ENCODE data around the gene XRRA1. TPM values are rescaled to one million over a fixed set of nuclear protein-coding genes. Genes with fewer than 3 reads are reported as not detected.
A peak's percentile ranks its signal among the peaks of the same experiment; 100 is the strongest.
"Not testable (repeated sequence)": the region's sequence is repeated elsewhere in the genome, so short reads cannot be mapped to it uniquely, and the experiment has no call there.

Gene XRRA1
- total RNA-seq (10 to 100 TPM; 28.4 to 32.9 TPM), polyA plus RNA-seq (7.1 TPM)

- H3K9me3 Mint-ChIP-seq: no peaks in the 10 kb centered on the region
- Histone ChIP-seq H3K9me3 (ENCODE audit: low read length) (no peaks in the 10 kb centered on the region), H3K27me3 (ENCODE audit: insufficient read depth, low read length, poor library complexity, severe bottlenecking) (no peaks in the 10 kb centered on the region), H3K27ac (ENCODE audit: low read depth, low read length) (peak within 1 kb of the TSS; percentile 91), H3K4me1 (ENCODE audit: insufficient read depth, low read length) (peaks cover 22% of the 10 kb centered on the region), H3K36me3 (ENCODE audit: insufficient read depth, low read length) (no peaks in the 10 kb centered on the region), H3K4me3 (ENCODE audit: low read length) (peak within 1 kb of the TSS; percentile 89)
- POLR2A ChIA-PET: interaction anchor here (0.5 to 1.5 kb wide), 5 partner anchors 9 to 326 kb away, joined by 3 to 8 read pairs (median 3); partner anchors contain the start of gene NEU3
- peak within 1 kb of the TSS; percentile 95 to 98 (median 96) for H3K4me3 Mint-ChIP-seq
- peaks cover 44 to 89% (median 87%) of the 10 kb centered on the region in 3 donors for H3K4me1 Mint-ChIP-seq
- CTCF ChIA-PET: interaction anchor here (0.6 to 1.9 kb wide), 4 partner anchors 8 to 292 kb away, joined by 3 to 5 read pairs (median 4); no protein-coding TSS in a partner anchor
- H3K27ac Mint-ChIP-seq: peak within 1 kb of the TSS; percentile 88 to 100 (median 98)
- H3K27me3 Mint-ChIP-seq: no peaks in the 10 kb centered on the region
- H3K36me3 Mint-ChIP-seq: peaks cover 0 to 65% (median 13%) of the 10 kb centered on the region in 3 donors
- DNase-seq: peak; percentile 97 to 99 (median 97)
These were observed at the start of gene XRRA1, which contains the start of gene SPCS2 for GRCh38 chr11:74948898-74949752. Gene XRRA1, minus strand, starts transcription at chr11:74949091. Its CDS starts 8,213 bp downstream, at chr11:74940878. Gene SPCS2, plus strand, starts transcription at chr11:74949266. Its CDS starts 20 bp downstream, at chr11:74949286.

DNA sequence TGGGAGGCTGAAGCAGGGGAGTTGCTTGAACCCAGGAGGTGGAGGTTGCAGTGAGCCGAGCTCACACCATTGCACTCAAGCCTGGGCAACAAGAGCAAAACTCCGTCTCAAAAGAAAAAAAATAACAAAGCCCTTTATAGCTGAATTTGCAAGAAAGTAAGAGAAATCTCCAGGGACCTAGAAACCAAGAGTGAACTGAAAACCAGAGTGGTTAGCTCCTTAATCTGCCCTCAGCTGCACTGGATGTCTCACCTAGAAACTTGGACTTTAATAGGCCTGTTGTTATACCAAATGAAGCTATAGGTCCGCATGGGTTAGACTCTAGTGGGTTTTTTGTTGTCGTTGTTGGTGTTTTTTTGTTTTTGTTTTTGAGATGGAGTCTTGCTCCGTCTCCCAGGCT lies 44.0 kb upstream of the XRRA1 start:
- H3K36me3 ChIP-seq (ENCODE audit: insufficient read depth, low read length): no peaks in the 10 kb centered on the region
- ChIA-PET CTCF (interaction anchor here (1.2 to 1.4 kb wide), 2 partner anchors 9 to 11 kb away, joined by 3 read pairs; no protein-coding TSS in a partner anchor), POLR2A (no interaction called here)

GRCh38 chr11:74990941-74991340 lies 42.0 kb upstream of the XRRA1 start:
- no peaks in the 10 kb centered on the region for H3K36me3 ChIP-seq (ENCODE audit: insufficient read depth, low read length)
- peak overlapping the region in 3 of 8 donors; percentile 8 to 88 (median 70) for H3K27ac Mint-ChIP-seq
- ChIA-PET CTCF (no interaction called here), POLR2A (no interaction called here)
- no peaks in the 10 kb centered on the region for H3K9me3 Mint-ChIP-seq
- H3K4me3 Mint-ChIP-seq: peak overlapping the region in 3 of 7 donors; percentile 44 to 98 (median 58)
- peaks cover 22% of the 10 kb centered on the region for H3K4me1 ChIP-seq (ENCODE audit: insufficient read depth, low read length)
- no peaks in the 10 kb centered on the region for H3K27me3 ChIP-seq (ENCODE audit: insufficient read depth, low read length, poor library complexity, severe bottlenecking)
- peaks cover 0 to 28% (median 4%) of the 10 kb centered on the region in 3 donors for H3K36me3 Mint-ChIP-seq
- no peaks in the 10 kb centered on the region for H3K27me3 Mint-ChIP-seq
- DNase-seq: no peak
- H3K4me3 ChIP-seq (ENCODE audit: low read length): no peak overlapping the region
- H3K9me3 ChIP-seq (ENCODE audit: low read length): no peaks in the 10 kb centered on the region
- H3K27ac ChIP-seq (ENCODE audit: low read depth, low read length): no peak overlapping the region
- peaks cover 24 to 39% (median 32%) of the 10 kb centered on the region in 3 donors for H3K4me1 Mint-ChIP-seq

More for the DNA sequence above, 44.0 kb upstream of the XRRA1 start:
- H3K4me3 Mint-ChIP-seq: no peak overlapping the region
- peaks cover 22% of the 10 kb centered on the region for H3K4me1 ChIP-seq (ENCODE audit: insufficient read depth, low read length)
- no peaks in the 10 kb centered on the region for H3K27me3 ChIP-seq (ENCODE audit: insufficient read depth, low read length, poor library complexity, severe bottlenecking)
- peaks cover 24 to 39% (median 32%) of the 10 kb centered on the region in 3 donors for H3K4me1 Mint-ChIP-seq
- H3K27ac ChIP-seq (ENCODE audit: low read depth, low read length): no peak overlapping the region
- no peaks in the 10 kb centered on the region for H3K9me3 Mint-ChIP-seq
- H3K9me3 ChIP-seq (ENCODE audit: low read length): no peaks in the 10 kb centered on the region
- no peak for DNase-seq
- no peak overlapping the region for H3K4me3 ChIP-seq (ENCODE audit: low read length)
- H3K27ac Mint-ChIP-seq: peak overlapping the region in 2 of 8 donors; percentile 58 to 94
- H3K36me3 Mint-ChIP-seq: peaks cover 0 to 43% (median 5%) of the 10 kb centered on the region in 3 donors
- no peaks in the 10 kb centered on the region for H3K27me3 Mint-ChIP-seq

GRCh38 chr11:74990150-74990549 lies 41.3 kb upstream of the XRRA1 start:
- ChIA-PET POLR2A (interaction anchor here (2.0 kb wide), 1 partner anchor 29 kb away, joined by 7 read pairs; no protein-coding TSS in a partner anchor), CTCF (interaction anchor here (1.5 kb wide), 1 partner anchor 15 kb away, joined by 4 read pairs; no protein-coding TSS in a partner anchor)
- H3K27ac Mint-ChIP-seq: peak overlapping the region in 3 of 8 donors; percentile 70 to 91 (median 88)
- DNase-seq; H3K27me3 Mint-ChIP-seq; H3K27me3 ChIP-seq (ENCODE audit: insufficient read depth, low read length, poor library complexity, severe bottlenecking); H3K27ac ChIP-seq (ENCODE audit: low read depth, low read length); H3K36me3 ChIP-seq (ENCODE audit: insufficient read depth, low read length); H3K9me3 ChIP-seq (ENCODE audit: low read length); H3K9me3 Mint-ChIP-seq; H3K4me3 ChIP-seq (ENCODE audit: low read length): not testable (repeated sequence)
- H3K4me3 Mint-ChIP-seq: peak overlapping the region; percentile 5 to 98 (median 44)
- peaks cover 24 to 39% (median 32%) of the 10 kb centered on the region in 3 donors for H3K4me1 Mint-ChIP-seq
- H3K4me1 ChIP-seq (ENCODE audit: insufficient read depth, low read length): peaks cover 22% of the 10 kb centered on the region
- H3K36me3 Mint-ChIP-seq: peaks cover 0 to 21% (median 4%) of the 10 kb centered on the region in 3 donors

DNA sequence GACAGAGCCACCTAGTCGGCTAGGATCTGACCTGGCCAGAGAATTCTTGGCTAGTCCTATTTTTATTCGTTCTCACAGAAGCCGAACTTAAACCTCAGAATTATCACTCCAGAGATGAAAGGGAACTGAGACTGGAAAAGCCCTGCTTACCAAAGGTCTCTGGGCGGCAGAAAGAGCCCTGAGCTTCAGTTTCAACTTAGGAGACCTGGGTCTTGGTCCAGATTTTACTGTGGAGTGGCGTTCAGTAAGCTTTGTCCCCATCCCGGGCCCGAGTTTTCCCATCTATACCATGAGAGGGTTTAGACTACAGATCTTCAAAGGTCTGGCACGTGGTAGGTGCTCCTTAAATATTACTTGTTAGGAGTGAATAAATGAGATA lies 40.4 kb upstream of the XRRA1 start:
- Mint-ChIP-seq H3K36me3 (peaks cover 0 to 12% (median 4%) of the 10 kb centered on the region in 3 donors), H3K27me3 (no peaks in the 10 kb centered on the region), H3K9me3 (no peaks in the 10 kb centered on the region), H3K4me3 (peak overlapping the region; percentile 92 to 98 (median 93)), H3K27ac (peak overlapping the region; percentile 72 to 97 (median 90)), H3K4me1 (peaks cover 24 to 39% (median 32%) of the 10 kb centered on the region in 3 donors)
- DNase-seq: peak in 1 of 5 donors; percentile 2
- Histone ChIP-seq H3K27ac (ENCODE audit: low read depth, low read length) (peak overlapping the region; percentile 74), H3K27me3 (ENCODE audit: insufficient read depth, low read length, poor library complexity, severe bottlenecking) (no peaks in the 10 kb centered on the region), H3K36me3 (ENCODE audit: insufficient read depth, low read length) (no peaks in the 10 kb centered on the region), H3K4me1 (ENCODE audit: insufficient read depth, low read length) (peaks cover 22% of the 10 kb centered on the region), H3K9me3 (ENCODE audit: low read length) (no peaks in the 10 kb centered on the region), H3K4me3 (ENCODE audit: low read length) (peak overlapping the region; percentile 78)
- CTCF ChIA-PET: interaction anchor here (1.5 kb wide), 1 partner anchor 15 kb away, joined by 4 read pairs; no protein-coding TSS in a partner anchor
- POLR2A ChIA-PET: interaction anchor here (0.6 to 2.0 kb wide), 3 partner anchors 28 to 441 kb away, joined by 3 to 8 read pairs (median 7); partner anchors contain the start of genes SPCS2 and XRRA1

DNA sequence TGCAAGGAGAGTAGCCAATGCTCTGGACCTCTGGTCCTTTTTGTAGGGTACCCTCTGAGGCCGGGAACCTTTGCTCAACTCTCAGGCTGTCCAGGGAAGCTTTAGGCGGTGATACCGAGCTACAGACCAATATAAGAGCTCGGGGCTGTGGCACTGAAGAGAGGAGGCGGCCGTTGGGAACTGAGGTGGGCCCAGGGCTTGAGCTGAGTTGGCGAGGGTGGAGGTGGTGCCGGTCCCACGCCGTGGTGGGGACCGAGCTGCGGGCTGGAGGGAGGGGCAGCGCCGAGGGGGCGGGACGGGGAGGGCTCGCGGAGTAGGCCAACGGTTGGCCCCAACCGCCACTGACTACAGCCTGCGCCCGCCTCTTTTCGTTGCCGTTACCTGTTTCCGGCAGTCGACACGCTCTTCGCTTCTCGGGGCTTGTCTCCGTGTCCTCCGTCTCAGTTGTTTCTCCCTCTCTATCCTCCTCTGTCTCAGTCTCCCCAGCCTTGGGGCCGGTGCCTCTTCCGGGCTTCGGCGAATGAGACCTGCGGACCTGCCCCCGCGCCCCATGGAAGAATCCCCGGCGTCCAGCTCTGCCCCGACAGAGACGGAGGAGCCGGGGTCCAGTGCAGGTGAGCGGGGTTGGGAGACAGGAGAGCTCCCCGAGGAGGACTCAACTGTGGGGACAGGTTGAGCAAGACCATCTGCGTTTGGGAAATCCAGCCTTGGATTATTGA lies 39.8 kb upstream of the XRRA1 start, which contains the start of gene NEU3:
Gene NEU3 (plus strand): TSS at position 393 of the 719 bp plus-strand sequence. CDS start 128 bp downstream, at position 521.
- H3K4me1 ChIP-seq (ENCODE audit: insufficient read depth, low read length): peaks cover 22% of the 10 kb centered on the region
- Mint-ChIP-seq H3K4me1 (peaks cover 24 to 39% (median 32%) of the 10 kb centered on the region in 3 donors), H3K36me3 (peaks cover 0 to 7% (median 4%) of the 10 kb centered on the region in 3 donors), H3K4me3 (peak within 1 kb of the TSS; percentile 92 to 98 (median 93)), H3K9me3 (no peaks in the 10 kb centered on the region), H3K27ac (peak within 1 kb of the TSS; percentile 72 to 97 (median 90)), H3K27me3 (no peaks in the 10 kb centered on the region)
- no peaks in the 10 kb centered on the region for H3K36me3 ChIP-seq (ENCODE audit: insufficient read depth, low read length)
- peak; percentile 74 to 88 (median 79) for DNase-seq
- H3K9me3 ChIP-seq (ENCODE audit: low read length): no peaks in the 10 kb centered on the region
- CTCF ChIA-PET: interaction anchor here (1.1 to 1.5 kb wide), 2 partner anchors 16 to 59 kb away, joined by 4 read pairs; no protein-coding TSS in a partner anchor
- no peaks in the 10 kb centered on the region for H3K27me3 ChIP-seq (ENCODE audit: insufficient read depth, low read length, poor library complexity, severe bottlenecking)
- H3K27ac ChIP-seq (ENCODE audit: low read depth, low read length): peak within 1 kb of the TSS; percentile 74
- peak within 1 kb of the TSS; percentile 78 for H3K4me3 ChIP-seq (ENCODE audit: low read length)
- POLR2A ChIA-PET: interaction anchor here (0.6 to 2.0 kb wide), 5 partner anchors 28 to 1200 kb away, joined by 3 to 8 read pairs (median 7); partner anchors contain the start of genes LIPT2, SPCS2 and XRRA1

- no peaks in the 10 kb centered on the region for H3K27me3 ChIP-seq (ENCODE audit: insufficient read depth, low read length, poor library complexity, severe bottlenecking)
- H3K27ac ChIP-seq (ENCODE audit: low read depth, low read length): no peak overlapping the region
- POLR2A ChIA-PET: no interaction called here
- Mint-ChIP-seq H3K27ac (peak overlapping the region in 4 of 8 donors; percentile 7 to 47 (median 21)), H3K36me3 (peaks cover 0 to 16% (median 6%) of the 10 kb centered on the region in 3 donors), H3K4me3 (peak overlapping the region in 1 of 7 donors; percentile 26), H3K4me1 (peaks cover 6 to 14% (median 6%) of the 10 kb centered on the region in 3 donors), H3K9me3 (no peaks in the 10 kb centered on the region), H3K27me3 (no peaks in the 10 kb centered on the region)
- CTCF ChIA-PET: no interaction called here
- no peak for DNase-seq
- H3K9me3 ChIP-seq (ENCODE audit: low read length): no peaks in the 10 kb centered on the region
- H3K4me1 ChIP-seq (ENCODE audit: insufficient read depth, low read length): peaks cover 9% of the 10 kb centered on the region
- no peak overlapping the region for H3K4me3 ChIP-seq (ENCODE audit: low read length)
- no peaks in the 10 kb centered on the region for H3K36me3 ChIP-seq (ENCODE audit: insufficient read depth, low read length)
These were observed 35.8 kb upstream of the XRRA1 start for GRCh38 chr11:74984730-74985129.

All from CD8-positive, alpha-beta memory T cell (primary cell).